HFFc6 (cell line): Measurements from ENCODE around the gene MORC4. TPM values are rescaled to one million over a fixed set of nuclear protein-coding genes. Genes with fewer than 3 reads are reported as not detected.

Source experiments
- DNase-seq: peaks from one replicate; pipeline ENCODE4 v3.0.0-alpha.2; 2018
- H3K27ac Mint-ChIP-seq: 2 replicates; pipeline ENCODE4 v1.8.0; 2020; ENCODE audit warnings: mild to moderate bottlenecking, mixed read lengths
- H3K27me3 Mint-ChIP-seq: 2 replicates; pipeline ENCODE4 v1.8.0; 2021; ENCODE audit warnings: mild to moderate bottlenecking, moderate library complexity, mixed read lengths; ENCODE audit not compliant: insufficient read depth
- H3K36me3 Mint-ChIP-seq: 2 replicates; pipeline ENCODE4 v1.8.0; 2021; ENCODE audit warnings: low read depth, mixed read lengths
- H3K4me1 Mint-ChIP-seq: 2 replicates; pipeline ENCODE4 v1.8.0; 2020; ENCODE audit warnings: low read depth, mixed read lengths
- H3K4me3 Mint-ChIP-seq: 2 replicates; pipeline ENCODE4 v1.8.0; 2020; ENCODE audit warnings: mild to moderate bottlenecking, moderate library complexity, mixed read lengths
- H3K9me3 Mint-ChIP-seq: 2 replicates; pipeline ENCODE4 v1.8.0; 2020; ENCODE audit warnings: mild to moderate bottlenecking, mixed read lengths
- total RNA-seq, 6 experiments: library from RNA; stranded (reverse); fragmentation: NEBNext Ultra II Directional; extraction: Animal tissue kit (Norgen Biotek cat#: 25700); gene quantifications; 2 replicates in 1 of 6; 3 replicates in 5 of 6; pipeline ENCODE4 v1.2.3, GENCODE V29; 2021
- TF ChIP-seq, protein P1 (sequence below): fragments of 200-600 bp; sonication (generic); IDR thresholded peaks from 2 replicates; pipeline ENCODE4 v1.5.0; 2021; ENCODE audit warnings: antibody characterized with exemption, mild to moderate bottlenecking

MORC4 gene
- total RNA-seq, 6 experiments from 2014 or later, result 23.6 to 27.7 (median 25.4) TPM

GRCh38 chrX:107008034-107008433 lies 8.0 kb upstream of the MORC4 start:
- TF ChIP-seq, protein P1, sequence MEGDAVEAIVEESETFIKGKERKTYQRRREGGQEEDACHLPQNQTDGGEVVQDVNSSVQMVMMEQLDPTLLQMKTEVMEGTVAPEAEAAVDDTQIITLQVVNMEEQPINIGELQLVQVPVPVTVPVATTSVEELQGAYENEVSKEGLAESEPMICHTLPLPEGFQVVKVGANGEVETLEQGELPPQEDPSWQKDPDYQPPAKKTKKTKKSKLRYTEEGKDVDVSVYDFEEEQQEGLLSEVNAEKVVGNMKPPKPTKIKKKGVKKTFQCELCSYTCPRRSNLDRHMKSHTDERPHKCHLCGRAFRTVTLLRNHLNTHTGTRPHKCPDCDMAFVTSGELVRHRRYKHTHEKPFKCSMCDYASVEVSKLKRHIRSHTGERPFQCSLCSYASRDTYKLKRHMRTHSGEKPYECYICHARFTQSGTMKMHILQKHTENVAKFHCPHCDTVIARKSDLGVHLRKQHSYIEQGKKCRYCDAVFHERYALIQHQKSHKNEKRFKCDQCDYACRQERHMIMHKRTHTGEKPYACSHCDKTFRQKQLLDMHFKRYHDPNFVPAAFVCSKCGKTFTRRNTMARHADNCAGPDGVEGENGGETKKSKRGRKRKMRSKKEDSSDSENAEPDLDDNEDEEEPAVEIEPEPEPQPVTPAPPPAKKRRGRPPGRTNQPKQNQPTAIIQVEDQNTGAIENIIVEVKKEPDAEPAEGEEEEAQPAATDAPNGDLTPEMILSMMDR, result no peak
- H3K27ac Mint-ChIP-seq, result no peak overlapping the region
- no peak for DNase-seq
- peaks cover 3% of the 10 kb centered on the region for H3K27me3 Mint-ChIP-seq
- no peaks in the 10 kb centered on the region for H3K4me1 Mint-ChIP-seq
- H3K36me3 Mint-ChIP-seq, result no peaks in the 10 kb centered on the region
- H3K9me3 Mint-ChIP-seq, result no peaks in the 10 kb centered on the region
- no peak overlapping the region for H3K4me3 Mint-ChIP-seq

DNA sequence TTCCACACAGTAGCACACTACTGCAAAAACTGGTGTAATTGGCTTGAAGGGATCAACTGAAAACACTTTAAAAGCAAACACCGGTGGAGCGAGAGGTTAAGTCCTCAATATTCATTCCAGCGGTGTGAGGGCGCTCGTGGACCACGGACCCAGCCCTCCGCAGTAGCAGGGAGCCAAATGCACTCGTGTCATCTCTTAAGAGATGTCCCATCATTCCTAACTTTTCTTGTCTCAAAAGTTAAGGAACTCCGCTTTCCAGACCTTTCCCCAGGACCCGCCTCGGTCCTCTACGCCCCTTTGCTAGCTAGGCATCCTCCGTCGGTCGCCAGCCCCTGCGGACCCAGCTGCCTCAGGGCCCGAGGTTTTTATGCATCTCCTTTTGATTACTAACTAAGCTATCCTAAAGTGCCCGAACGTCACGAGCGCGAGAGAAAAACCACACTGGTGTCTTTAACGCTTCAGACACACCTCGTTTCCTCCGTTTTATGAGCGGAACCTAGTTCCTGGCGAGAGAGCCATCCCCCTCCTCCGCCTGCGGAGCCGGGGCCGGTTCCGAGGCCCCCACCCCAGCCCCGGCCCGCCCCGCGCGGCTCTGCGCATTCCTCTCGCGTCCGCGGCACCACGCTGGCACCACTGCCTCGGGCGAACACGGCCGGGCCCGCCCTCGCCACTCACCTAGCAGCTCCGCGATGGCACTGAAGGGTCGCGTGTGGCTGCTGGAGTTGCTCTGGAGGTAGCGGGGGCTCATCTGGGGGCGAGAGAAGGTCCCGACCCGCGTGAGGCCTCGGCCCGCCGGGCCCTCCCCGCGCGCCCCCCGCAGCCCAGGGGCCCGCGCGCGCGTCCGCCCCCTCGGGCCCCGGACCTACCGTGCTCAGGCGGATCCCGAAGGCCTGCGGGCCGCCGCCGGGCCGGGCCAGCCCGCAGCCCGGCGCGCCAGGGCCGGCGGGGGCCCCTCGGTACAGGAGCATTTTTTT lies 723 bp downstream of the MORC4 start:
- DNase-seq, result peak; percentile 48
- peak overlapping the region; percentile 76 for H3K27ac Mint-ChIP-seq
- no peaks in the 10 kb centered on the region for H3K9me3 Mint-ChIP-seq
- H3K4me3 Mint-ChIP-seq, result peak overlapping the region; percentile 91
- H3K27me3 Mint-ChIP-seq, result no peaks in the 10 kb centered on the region; the same call in none of the 2 replicates
- peaks cover 16% of the 10 kb centered on the region for H3K4me1 Mint-ChIP-seq
- peaks cover 4% of the 10 kb centered on the region; the same call in 1 of the 2 replicates for H3K36me3 Mint-ChIP-seq
- TF ChIP-seq, protein P1, result peak; percentile 56

DNA sequence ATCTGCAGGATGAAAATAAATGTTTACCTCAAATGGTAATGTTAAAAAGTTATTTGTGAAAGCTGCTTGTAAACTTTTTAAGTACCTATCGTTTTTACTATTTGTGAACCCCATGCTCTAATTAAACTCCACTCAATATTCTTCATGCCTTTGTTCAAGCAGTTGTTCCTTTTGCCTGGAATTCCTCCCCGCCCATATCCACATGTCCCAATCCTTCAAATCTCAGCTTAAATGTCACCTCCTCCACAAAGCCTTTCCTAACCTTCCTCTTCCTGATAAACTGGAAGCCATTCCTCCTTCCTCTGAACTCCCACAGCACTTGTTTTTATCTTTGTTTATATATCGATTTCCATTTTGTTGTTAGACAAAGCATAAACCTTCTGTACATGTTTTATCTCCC lies 2.4 kb downstream of the MORC4 start:
- Mint-ChIP-seq H3K36me3 (peaks cover 4% of the 10 kb centered on the region; the same call in 1 of the 2 replicates), H3K27me3 (no peaks in the 10 kb centered on the region; the same call in 1 of the 2 replicates), H3K4me3 (peak overlapping the region; percentile 18), H3K27ac (no peak overlapping the region), H3K4me1 (peaks cover 16% of the 10 kb centered on the region), H3K9me3 (no peaks in the 10 kb centered on the region)
- TF ChIP-seq, protein P1, result no peak
- DNase-seq, result no peak

GRCh38 chrX:106995678-106996077 lies 4.3 kb downstream of the MORC4 start:
- no peak for DNase-seq
- Mint-ChIP-seq H3K27ac (no peak overlapping the region), H3K9me3 (no peaks in the 10 kb centered on the region), H3K27me3 (no peaks in the 10 kb centered on the region; the same call in 1 of the 2 replicates), H3K4me1 (peaks cover 20% of the 10 kb centered on the region), H3K4me3 (no peak overlapping the region), H3K36me3 (peaks cover 7% of the 10 kb centered on the region)
- TF ChIP-seq, protein P1, result no peak

DNA sequence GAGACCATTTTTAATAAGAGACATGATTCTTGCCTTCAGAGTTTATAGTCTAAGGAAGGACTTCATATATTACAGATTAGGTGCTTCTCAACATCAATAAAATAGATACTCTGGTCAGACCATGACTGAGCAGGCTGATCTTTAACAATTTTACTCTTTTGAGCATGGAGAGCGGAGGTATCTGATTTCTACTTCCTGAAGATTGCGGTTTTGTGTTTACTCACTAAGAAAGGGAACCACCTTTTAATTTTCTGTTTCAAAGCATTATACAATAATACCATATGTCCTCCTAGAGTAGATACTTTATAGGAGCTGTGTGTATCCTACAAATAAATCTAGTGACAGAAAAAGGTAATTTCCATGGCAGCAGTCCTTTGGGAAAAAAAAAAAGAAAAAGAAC lies 12.5 kb downstream of the MORC4 start:
- no peak overlapping the region for H3K4me3 Mint-ChIP-seq
- no peaks in the 10 kb centered on the region for H3K27me3 Mint-ChIP-seq
- no peak overlapping the region for H3K27ac Mint-ChIP-seq
- no peak for DNase-seq
- peaks cover 8% of the 10 kb centered on the region; the same call in 1 of the 2 replicates for H3K4me1 Mint-ChIP-seq
- H3K36me3 Mint-ChIP-seq, result peaks cover 3% of the 10 kb centered on the region; the same call in 1 of the 2 replicates
- TF ChIP-seq, protein P1, result no peak
- H3K9me3 Mint-ChIP-seq, result no peaks in the 10 kb centered on the region
